Middle frontal gyrus (tissue), 1 donor: ENCODE measurements around the gene MBD2.

ENCODE experiments used
- DNase-seq: peaks from one replicate; pipeline ENCODE4 v3.0.0-alpha.2; 2015; ENCODE audit warnings: low spot score; ENCODE audit errors: extremely low spot score

The MBD2 gene

DNA sequence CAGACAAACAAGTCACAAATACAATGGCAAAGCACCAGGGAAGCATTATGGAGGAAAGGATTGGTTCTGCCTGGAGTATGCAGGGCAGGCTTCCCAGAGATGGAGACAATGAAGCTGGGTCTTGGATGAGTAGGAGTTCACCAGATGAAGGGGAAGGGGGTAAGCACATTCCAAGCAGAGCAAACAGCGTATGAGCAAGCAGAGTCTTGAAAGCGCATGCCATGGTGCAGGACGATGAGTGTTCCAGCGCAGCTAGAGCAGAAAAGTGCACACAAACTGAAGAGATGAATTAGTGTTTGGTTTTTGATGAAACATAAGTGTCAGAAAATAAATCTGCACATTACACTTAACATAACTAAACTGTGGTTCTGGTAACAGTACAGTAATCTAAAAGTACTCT, 21.6 kb downstream of the MBD2 start:
- DNase-seq: no peak

GRCh38 chr18:54197747-54198411, 26.6 kb downstream of the MBD2 start:
- no peak for DNase-seq

DNA sequence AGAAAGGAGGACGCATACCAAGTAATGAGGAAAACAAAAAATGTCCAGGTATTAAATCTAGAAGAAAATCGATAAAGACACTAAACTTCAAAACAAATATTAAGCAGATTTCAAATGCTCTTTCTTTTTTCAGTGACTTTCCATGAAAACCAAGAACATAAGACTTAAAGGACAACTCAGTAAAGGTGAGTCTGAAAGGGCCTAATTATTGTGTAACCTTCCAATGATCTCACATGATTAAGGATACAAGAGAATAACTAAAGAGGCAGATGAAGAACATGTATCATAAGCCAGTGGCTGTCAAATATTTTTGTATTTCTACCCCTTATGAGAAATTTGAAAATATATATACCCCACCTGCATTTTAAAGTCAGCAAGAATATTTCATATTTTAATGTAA, 30.7 kb downstream of the MBD2 start:
- no peak for DNase-seq

GRCh38 chr18:54192900-54193299, 31.6 kb downstream of the MBD2 start:
- no peak for DNase-seq

- no peak for DNase-seq
Measured at GRCh38 chr18:54192415-54192814, 32.1 kb downstream of the MBD2 start.

GRCh38 chr18:54191352-54191751, 33.1 kb downstream of the MBD2 start:
- no peak for DNase-seq

DNA sequence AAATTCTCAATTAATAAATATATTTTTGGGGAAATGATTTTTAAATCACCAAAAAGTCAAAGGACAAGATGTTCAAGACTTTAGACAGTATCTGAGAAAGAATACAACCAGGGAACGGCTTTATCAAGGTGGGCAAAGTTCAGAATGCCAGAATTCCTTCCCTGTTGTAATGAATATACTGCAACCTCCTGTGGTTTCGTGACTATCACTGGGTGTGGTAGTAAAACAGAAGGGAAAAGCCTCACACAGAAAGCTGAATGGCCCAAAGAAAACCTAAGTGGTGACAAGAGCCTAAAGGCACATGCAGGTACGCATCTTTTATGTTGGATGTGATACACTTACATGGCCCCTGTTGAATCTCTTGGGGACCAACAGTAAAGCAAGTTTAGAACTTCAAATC, 37.1 kb downstream of the MBD2 start:
- no peak for DNase-seq

- no peak for DNase-seq
Measured at GRCh38 chr18:54184836-54185235, 39.6 kb downstream of the MBD2 start.

GRCh38 chr18:54183390-54183789, 41.1 kb downstream of the MBD2 start:
- no peak for DNase-seq

DNA sequence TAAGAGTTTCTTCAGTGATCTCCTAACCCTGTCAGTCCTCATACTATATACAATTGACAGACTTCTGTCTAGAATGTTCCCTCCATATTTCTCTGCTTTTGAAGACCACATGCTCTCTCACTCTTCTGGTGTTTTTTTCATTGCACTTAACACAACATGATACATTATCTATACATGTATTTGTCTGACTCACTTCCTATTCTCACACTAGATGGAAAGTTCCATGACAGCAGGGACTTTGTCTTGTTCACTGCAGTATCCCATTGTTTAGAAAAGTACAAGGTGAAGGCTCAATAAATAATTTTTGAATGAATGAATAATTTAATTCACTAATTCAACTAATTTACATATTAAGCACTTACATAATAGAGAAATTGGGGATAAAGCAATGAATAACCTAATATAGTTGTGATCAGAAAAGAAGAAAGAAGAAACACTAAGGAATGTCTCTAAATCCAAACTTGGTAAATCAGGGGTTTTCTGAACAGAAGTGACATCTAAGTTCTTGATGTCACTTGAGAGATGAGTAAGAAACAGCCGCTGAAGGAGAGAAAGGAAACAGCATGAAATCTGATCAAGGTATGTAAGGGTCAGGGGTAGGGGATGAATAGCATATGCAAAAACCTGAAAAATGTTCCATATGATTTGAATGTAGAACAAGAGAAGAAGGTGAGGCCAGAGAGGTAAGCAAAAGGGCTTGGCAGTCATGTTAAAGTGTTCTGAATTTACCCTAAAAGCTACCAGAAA, 42.4 kb downstream of the MBD2 start:
- no peak for DNase-seq

DNA sequence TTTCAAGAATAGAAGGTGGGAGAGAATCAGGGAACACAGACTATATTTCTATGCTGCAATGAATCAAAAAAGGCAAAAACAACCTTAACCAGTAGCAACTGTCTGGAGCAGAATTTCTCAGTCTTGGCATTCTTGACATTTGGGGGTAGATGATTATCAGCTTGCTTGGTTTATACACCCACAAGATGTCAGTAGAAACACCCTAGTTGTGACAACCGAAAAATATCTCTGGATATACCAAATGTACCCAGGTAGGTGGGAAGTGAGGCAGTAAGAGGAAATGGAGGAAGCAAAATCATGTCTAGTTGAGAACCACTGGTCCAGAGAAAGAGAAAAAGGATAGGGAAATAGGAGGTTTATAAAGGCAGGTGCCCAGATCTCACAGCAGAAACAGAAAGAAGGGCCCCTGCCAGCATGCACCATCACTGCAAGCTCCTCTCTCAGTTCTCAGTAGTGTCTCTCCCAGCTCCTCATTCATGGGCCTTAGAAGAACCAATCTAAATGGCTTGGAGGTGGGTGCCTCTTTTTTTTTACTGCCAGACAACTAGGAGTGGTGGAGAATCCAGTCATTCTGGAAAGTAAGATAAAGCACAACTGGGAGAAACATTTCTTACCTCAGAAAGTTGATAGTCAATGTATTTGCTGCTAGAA, 50.4 kb downstream of the MBD2 start:
- no peak for DNase-seq

DNA sequence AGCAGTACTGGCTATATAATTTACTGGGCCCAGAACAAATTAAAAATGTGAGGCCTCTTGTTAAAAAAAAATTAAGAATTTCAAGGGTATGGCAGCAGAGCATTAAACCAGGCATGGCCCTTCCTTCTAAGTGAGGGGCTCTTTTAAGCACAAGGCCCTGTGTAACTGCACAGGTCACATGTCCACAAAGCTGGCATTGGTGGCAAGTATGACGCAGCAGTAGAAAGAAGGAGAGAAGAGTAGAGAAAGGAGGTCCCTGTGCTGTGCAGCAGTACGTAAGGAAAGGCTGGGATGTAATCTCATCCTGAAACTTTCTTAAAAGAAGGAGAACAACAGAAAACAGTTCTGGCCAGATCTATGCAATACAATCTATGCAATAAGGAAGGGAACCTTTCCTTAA, 51.2 kb downstream of the MBD2 start:
- DNase-seq: no peak

DNA sequence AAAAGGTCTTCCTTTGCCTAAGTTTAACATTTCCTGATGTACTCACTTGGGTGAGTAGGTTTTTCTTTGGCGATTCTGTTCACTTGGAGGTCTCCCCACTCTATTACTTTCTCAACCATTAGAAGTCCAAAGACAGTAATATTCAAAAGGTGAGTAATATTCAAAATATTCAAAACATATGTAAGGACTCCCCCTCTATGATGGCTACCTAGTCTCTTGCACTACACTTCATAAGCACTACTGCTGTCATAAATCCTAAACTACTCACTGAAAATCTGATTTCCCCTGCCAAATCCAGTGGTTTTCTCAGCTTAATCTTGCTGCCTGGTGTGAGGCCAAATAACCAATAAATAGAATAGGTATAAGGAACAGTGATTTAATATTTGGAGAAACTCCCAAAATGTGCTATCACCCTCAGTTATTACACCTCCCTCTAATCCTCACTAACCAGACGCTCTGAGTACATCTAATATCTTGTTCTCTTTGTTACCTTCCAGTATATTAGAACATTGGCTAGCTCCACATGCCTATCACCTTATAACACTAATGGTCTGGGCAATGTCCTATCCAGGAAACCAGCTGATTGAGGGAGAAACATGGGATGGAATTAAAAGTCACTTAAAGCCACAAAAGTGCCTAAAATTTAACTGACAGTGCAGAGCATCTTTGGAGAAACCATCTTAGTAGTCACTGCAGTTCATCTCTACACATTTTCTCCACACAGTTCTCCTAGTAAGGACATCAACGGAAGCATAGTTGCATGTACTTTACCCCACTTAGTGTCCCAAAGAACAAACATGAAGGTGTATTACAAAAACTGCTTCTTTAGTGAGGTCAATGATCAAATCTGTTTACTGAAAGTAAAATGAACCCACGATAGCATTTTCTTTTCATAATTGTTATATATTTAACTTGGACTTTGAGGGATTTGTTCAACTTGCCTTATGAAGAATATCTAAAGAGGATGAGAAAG, 54.8 kb downstream of the MBD2 start:
- DNase-seq: no peak

- no peak for DNase-seq
Measured at GRCh38 chr18:54165450-54165849, 59.0 kb downstream of the MBD2 start.

DNA sequence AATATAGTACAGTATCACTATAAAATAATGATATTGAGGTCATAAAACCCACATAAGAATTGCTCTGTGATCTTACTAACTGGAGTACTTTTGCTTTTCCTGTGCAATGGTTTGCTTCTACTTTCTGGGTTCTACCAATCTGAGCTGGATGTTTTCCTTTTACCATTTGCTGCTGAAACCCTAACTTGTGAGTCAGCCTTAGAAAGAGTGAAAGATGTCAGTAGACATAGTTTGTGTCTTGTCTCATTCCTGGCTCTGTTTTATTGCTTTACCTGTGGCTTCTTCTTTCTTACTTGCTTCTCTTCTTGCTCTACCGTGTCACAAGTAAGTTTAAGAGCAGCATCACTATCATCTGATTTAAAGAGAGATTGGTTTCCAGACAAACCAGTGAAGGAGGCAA, 61.0 kb downstream of the MBD2 start:
- DNase-seq: no peak

DNA sequence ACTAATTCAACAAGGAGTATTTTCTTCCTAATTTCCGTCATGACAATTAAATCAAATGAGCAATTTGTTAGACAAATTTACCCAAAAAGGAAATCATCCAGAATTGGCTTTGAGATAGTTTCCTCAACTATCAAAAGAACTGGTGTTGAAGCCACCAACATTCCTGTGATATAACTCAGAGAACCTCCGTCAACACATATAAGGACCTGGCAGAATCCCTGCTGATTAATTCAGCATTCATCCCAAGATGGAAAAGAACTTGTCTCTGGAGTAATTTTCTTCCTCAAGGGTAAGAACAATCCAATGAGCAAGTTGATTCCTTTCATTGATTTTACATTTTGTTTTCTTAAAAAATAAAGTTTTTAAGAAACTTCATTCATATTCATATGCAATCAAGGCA, 62.0 kb downstream of the MBD2 start:
- no peak for DNase-seq

GRCh38 chr18:54161267-54161666, 63.2 kb downstream of the MBD2 start:
- no peak for DNase-seq

DNA sequence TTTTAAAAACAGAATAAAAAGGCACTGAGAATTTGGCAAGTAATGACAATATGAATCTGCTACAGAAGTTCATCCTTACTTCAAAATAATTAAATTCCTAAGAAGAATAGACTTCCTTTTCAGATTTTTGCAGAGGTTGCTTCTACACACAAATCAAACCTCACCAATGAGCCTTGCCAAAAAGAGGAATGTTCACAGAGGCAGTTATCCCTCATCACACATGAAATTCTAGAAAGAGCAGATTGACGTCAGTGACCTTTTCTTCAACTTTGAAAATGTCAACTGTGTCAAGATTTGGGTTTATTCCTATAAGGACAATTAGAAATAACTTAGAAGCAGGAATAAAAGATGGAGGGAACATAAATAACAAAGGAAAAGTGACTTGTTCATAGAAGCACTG, 64.6 kb downstream of the MBD2 start:
- DNase-seq: no peak

- no peak for DNase-seq
Measured at GRCh38 chr18:54157646-54158385, 66.7 kb downstream of the MBD2 start.

- no peak for DNase-seq
Measured at GRCh38 chr18:54155412-54155811, 69.1 kb downstream of the MBD2 start.

DNA sequence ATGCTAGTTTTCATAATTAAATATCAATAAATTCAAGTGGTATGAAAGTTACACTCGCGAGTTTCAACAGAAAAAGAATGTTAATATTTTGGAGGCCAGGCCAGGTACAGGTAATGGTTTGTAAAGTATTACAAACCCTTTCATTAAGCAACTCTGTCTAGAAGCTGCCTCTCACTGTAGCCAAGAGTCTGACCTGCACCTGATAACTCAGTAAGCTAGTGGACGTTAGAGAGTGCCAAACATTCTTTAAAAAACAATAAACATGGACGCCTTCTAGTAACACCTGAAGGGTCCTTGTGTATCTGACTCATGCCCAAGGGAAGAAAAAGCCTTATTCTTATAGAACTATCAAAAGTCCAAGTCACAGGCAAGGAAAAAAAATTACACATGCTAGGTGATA, 70.2 kb downstream of the MBD2 start:
- no peak for DNase-seq
